Measurements from ENCODE around the gene ANGPTL8. TPM values are rescaled to one million over a fixed set of nuclear protein-coding genes. Genes with fewer than 3 reads are reported as not detected.
A peak's percentile ranks its signal among the peaks of the same experiment; 100 is the strongest.

Gene ANGPTL8
- total and polyA plus RNA-seq, 2 donors (not counting 3 experiments of a cell fraction or from before 2014, with no cell fraction given) = not detected

GRCh38 chr19:11286312-11286974 lies 47.0 kb downstream of the ANGPTL8 start:
- ChIA-PET POLR2A (interaction anchor here (0.9 to 1.1 kb wide), 2 partner anchors 22 to 27 kb away, joined by 4 to 5 read pairs; no protein-coding TSS in a partner anchor), CTCF (interaction anchor here (0.6 to 6.0 kb wide), 16 partner anchors 8 to 196 kb away, joined by 3 to 49 read pairs (median 8); partner anchors contain the start of genes CCDC159, SWSAP1 and TMEM205)
- intact Hi-C loops (cut with micrococcal nuclease) (loop anchor here (1.0 kb wide), 2 partner anchors 17 to 43 kb away; no protein-coding TSS in a partner anchor), dilution Hi-C loops (cut with MboI; ENCODE audit: extremely low pct_ligation_motif_present, low sequenced_read_pairs) (no loop called here)
- Histone ChIP-seq H3K27me3 (ENCODE audit: control insufficient read depth in 2 of 2, insufficient read depth in 2 of 2, low read length in 2 of 2) (no peaks in the 10 kb centered on the region), H3K27ac (ENCODE audit: insufficient read depth, low read depth, low read length) (no peak overlapping the region), H3K4me3 (replicated peaks in 1 of 3; ENCODE audit: insufficient read depth in 1 of 3, low read depth in 1 of 3, low read length in 3 of 3) (no peak overlapping the region), H3K79me2 (ENCODE audit: control insufficient read depth, insufficient read depth, low read length) (no peaks in the 10 kb centered on the region), H3K4me2 (ENCODE audit: insufficient read depth, low read length) (no peak overlapping the region), H3K4me1 (ENCODE audit: control insufficient read depth, extremely low read depth, insufficient read depth, low read length) (peaks cover 11% of the 10 kb centered on the region), H3K9ac (replicated peaks; ENCODE audit: extremely low read depth, insufficient read depth, low read length) (no peak overlapping the region), H3K9me1 (replicated peaks; ENCODE audit: control insufficient read depth, extremely low read depth, insufficient read depth, low read length) (no peaks in the 10 kb centered on the region), H4K20me1 (replicated peaks; ENCODE audit: control insufficient read depth, extremely low read depth, insufficient read depth, low read length) (no peaks in the 10 kb centered on the region), H3K9me3 (replicated peaks; ENCODE audit: control insufficient read depth, insufficient read depth, low read length) (no peaks in the 10 kb centered on the region), H3K36me3 (ENCODE audit: control insufficient read depth in 2 of 2, extremely low read depth in 1 of 2, insufficient read depth in 2 of 2, low read length in 2 of 2) (no peaks in the 10 kb centered on the region), H2AFZ (ENCODE audit: low read depth, low read length) (no peak overlapping the region)
- DNase-seq (ENCODE audit: low read depth, low spot score) (peak; percentile 75), FAIRE-seq (peak; percentile 82)
- BruUV-seq (replicated peaks) = no TSS peak
- peak; percentile 41 for TF ChIP-seq POLR2AphosphoS5 (IDR thresholded peaks at IDR 0.05; ENCODE audit: insufficient read depth, low read depth, low read length)
- no peak for TF ChIP-seq MAX (IDR thresholded peaks at IDR 0.05; ENCODE audit: insufficient read depth, insufficient read length)
- TF ChIP-seq GATA2 (IDR thresholded peaks at IDR 0.05; ENCODE audit: insufficient read depth, insufficient read length, low read depth, low read length) = no peak
- TF ChIP-seq MYC (IDR thresholded peaks at IDR 0.05; ENCODE audit: low read depth, low read length) = no peak
- no peak for TF ChIP-seq EZH2 (IDR thresholded peaks at IDR 0.05; ENCODE audit: borderline replicate concordance, low read depth, low read length, severe bottlenecking)
- TF ChIP-seq FOS (IDR thresholded peaks at IDR 0.05; ENCODE audit: borderline replicate concordance, insufficient read depth, low read length) = no peak
- TF ChIP-seq JUN (IDR thresholded peaks at IDR 0.05; ENCODE audit: borderline replicate concordance, insufficient read depth, insufficient read length, low read depth) = no peak
- no peak for TF ChIP-seq POLR2A (IDR thresholded peaks at IDR 0.05; ENCODE audit: low read depth, low read length)
- peak in 1 of 2 donors; percentile 15 for TF ChIP-seq CTCF (IDR thresholded peaks at IDR 0.05; ENCODE audit: extremely low read depth in 1 of 2, insufficient read depth in 1 of 2, low read depth in 1 of 2, low read length in 2 of 2)
